GM19043 (cell line): ENCODE measurements around the gene FEV.

Source experiments
- ATAC-seq: cut with Tn5 transposase; IDR thresholded peaks from one replicate; pipeline ENCODE4 v1.9.1; 2021; ENCODE audit warnings: low read depth; ENCODE audit not compliant: unreplicated experiment

The FEV gene

DNA sequence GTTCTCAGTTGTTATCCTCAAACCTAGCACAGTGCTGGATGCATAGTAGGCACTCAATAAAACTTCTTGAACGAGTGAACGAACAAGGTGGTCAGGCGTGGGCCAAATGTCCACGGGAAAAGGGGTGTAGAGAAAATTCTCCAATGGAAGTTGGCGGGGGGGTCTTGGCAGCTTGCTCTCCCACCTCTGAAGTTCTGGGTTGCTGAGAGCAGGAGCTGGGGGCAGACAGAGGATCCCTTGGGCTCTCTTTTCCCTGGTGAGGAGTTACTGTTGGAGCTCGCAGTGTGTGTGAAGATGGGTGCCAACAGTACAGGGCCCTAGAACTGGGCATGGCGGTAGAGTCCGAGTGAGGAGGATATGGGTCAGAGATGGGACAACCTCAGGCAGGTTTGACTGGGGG, 10.6 kb upstream of the FEV start:
- no peak for ATAC-seq

DNA sequence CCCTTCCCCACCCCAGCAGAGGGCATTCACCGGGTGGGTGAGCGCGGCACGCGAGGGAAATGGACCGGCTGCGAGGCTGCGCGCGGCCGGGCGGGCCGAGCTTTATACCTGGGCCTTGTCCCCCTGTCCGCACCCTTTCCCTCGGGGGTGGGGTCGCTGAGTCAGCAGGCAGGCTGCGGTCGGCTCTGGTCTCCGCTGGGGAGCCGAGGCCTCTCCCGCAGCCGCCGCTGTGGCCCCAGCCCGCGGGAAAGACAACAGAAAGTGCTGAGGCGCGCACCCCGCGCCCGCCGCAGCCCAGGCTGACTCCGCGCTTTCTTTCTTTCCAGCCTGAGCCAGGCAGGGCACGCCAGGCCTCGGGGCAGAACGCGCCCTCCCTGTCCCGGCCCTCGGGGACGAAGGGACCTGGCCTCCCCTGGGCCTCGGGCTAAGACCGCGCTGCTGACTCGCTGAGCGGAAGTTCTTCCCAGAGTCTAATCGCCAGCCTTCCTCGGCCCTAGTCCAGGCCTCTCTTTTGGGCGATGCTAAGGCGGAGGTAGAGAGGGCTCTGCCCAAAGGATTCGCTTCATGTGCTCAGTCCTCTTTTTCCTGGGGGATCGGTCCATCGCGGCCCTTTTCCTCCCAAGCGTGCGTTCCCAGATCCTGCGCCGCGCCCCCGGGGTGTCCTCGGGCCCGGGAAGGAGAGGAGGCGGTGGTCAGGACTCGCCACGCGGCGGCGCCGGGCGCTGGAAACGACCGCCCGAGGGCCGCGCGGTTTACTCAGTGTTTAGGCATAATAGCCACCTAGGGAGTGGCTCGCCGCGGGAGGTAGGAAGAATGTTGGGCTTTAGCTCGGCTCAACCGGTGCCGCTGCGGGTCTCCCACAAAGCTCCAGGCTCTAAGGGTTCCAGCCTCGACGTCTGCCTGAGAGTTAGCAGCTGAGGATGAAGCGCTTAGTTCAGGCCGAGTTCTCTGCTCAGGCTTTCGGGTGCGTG, 8.6 kb upstream of the FEV start, which contains the start of gene CRYBA2:
CRYBA2 (minus strand) TSS at position 78 of the 971 bp plus-strand sequence. CDS start 246 bp downstream, outside the sequence.
- no peak for ATAC-seq

DNA sequence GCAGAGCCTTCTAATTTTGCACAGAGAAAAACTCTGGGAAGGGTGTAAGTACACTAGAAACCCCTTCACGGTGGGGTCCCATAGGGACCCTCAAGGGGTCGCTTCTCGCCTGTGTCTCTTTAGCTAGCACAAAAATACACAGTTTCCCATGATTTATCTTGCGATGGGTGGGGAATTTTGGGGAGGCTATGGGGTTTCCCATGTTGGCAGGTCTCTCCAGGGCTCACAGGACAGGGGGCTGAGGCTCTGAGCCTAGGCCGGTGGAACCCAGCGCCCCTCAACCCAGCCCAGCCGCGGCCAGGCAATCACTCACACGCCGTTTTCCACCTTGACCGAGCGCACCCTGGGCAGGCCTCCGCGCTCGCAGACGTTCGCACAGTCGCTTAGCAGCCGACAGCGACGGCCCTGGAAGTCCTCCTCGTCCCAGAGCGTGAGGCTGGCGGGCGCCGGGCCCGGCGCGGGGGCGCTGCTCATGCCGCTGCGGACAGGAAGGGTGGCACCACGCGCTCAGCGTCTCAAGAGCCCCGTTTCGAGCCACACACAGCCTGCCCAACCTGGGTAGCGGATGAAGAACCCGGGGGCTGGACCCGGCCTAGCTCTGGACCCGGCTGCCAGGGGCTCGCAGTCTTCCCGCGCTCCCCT, 7.8 kb upstream of the FEV start:
- ATAC-seq = no peak

DNA sequence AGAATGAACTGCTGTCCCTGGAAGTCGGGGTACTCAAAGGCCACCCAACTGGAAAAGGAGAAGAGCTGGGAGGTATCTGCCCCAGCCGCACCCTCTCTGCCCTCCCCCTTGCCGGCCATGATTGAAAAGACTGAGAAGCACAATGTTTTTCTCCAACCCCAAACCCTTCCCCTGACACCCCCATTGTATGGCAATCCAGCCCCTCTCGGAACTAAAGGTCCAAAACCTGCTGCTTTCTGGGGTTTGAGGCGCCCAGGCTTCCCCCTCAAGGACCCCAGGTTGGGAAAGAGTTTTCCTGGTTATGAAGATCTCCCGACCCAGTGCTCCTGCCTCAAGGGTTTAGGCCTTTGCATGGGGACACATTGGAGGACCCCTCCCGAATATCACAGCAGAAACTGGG, 7.2 kb upstream of the FEV start:
- ATAC-seq = no peak

DNA sequence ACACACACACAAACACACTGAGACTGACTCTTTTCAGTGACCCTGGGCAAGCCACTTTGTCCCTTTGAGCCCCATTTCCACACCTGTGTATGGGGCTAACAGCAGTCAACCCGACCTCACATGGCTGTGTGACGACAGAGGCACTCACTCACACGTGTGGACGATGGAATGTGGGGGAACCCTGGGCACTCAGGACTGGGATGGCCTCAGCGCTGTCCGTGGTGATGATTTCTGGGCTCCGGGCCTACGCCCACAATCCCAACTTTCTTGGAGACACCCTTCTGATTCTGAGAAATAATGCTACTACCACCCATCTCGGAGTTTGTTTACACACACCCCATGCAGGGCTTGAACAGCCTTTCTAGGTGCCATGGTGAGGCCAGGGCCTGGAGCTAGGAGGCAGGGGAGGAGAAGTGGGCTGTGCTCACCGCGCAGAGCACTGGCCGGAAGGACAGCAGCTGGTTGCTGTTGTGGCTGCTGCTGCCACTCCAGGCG, 6.7 kb upstream of the FEV start:
- ATAC-seq = no peak

DNA sequence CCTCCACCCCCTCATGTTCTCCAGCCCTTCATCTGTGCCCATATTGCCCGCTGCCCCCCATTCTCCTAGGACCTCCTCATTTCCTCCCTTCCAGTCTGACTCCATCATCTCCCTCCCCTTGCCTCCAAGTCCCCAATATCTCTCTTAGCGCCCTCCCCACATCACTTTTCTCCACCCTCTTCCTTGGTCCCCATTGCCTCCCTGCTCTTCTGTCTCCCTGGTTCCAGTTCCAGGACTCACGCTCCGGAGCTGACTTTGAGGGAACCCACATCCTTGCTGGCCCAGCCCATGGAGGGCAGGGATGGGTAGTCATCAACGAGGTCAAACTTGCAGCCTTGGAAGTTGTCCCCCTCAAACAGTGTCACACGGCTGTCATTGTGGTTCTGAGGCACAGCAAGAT, 5.6 kb upstream of the FEV start:
- ATAC-seq = no peak

DNA sequence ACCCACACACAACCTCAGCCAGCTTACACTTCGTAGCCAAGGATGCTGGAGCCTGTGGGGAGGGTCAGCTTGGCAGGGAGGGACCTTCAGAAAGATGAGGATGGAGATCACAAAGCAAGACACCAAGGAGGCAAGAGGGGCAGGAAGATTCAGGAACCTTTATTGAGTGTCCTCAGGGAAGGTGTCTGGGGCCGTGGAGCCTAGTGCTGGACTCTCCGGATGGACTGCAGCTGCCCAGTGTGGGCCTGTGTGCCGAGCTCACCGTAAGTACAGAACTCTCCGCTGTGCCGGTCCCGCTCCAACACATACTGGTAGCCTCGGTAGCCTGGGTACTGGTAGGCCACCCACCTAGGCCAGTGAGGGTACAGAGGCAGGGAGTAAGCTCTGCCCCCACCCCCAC, 5.1 kb upstream of the FEV start:
- no peak for ATAC-seq

DNA sequence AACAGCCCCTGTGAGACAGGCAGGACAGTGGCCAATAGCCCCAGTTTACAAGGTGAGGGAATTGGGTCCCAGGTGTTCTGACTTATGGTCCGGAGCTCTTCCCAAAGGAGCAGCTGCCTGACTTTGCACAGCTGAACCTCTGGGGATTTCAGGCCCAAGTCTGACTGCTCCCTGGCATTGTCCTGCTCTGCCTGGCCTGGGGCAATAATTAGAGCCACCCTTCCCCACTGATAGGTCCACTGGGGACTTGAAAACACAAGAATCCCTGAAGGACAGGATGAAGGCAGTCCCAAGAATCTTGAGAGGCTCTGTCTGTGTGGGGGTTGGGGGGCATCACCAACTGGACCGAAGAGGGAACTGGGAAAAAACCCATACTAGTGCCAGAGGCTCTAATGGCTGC, 3.7 kb upstream of the FEV start:
- ATAC-seq = no peak

DNA sequence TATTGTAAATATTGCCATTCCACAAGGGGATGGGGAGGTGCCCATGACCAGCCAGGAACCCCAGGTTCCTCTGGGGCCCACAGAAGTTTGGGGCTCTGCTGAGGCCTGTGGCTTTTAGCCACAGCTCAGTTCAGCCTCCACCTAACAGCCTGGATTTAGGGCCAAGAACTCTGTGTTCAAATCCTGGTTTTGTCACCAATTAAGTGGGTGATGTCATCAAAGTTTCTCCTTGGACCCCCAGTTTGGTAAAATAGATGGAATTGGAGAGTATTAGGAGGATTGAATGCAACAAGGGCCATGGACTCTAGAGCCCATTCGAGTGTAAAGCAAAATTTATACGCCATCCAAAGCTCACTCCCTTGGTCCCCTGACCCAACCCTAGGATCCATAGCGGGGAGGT, 3.2 kb upstream of the FEV start:
- no peak for ATAC-seq

DNA sequence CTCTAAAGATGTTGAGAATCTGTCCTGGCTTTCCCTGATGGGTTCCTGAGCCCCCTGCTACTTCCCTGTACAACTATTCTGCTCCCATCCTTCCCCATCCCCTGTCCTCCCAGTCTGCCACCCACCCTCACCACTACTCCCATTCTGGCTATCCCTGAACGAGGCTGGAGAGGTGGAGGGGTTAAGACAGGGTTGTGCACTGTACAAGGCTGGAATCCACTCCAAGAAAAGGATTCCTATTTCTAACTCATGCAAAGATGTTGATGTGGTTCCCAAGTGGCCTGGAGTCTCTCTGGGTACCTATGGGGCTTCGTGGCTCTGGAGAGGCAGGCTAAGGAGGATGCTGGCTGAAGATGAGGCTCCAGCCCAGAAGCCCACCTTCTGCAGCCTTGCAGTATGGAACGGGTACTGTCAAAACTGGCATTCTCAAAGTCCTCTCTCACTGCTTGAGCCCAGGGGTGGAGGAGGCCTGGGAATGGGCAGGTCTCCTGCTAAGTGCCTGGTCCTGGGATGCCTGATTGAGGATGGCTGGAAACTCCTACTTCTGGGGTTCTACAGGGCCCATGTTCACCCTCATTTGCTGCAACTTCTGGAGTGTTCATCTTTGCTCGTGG, 1.3 kb upstream of the FEV start:
- ATAC-seq = no peak

DNA sequence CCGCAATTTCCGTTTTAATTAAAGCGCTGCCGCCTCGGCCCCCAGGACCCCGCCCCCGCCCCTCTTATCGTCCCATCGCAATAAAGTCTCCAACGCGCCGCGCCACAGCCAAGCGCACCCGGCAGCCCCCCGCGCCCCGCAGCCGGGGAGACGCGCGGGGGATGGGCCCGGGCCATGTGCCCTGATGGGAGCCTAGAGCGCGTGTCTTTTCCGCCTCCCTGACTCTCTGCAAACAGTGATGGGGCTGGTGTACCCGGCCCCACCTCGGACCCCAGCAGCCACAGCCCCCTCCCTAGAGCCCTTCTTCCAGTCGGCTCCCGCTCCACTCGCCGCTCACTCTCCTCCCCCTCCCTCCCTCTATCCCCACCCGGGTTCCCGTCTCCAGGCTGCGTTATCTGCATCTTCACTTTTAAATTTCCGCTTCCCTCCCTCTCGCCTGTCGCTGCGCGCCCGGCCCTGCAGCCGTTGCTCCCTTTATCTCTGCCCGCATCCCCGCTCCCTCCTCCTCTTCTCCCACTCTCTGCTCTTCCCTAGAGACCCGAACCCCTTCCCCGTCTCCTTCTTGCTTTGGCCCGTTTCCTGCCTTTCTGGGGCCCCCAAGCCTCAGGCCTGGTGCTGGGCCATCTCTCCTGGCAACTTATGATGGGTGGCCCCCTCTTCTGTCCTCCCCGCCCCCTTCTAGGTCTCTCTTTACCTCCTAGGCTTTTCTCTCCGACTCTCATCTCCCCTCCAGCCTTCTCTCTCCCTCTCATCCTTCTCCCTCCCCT, 524 bp upstream of the FEV start:
- ATAC-seq = no peak

DNA sequence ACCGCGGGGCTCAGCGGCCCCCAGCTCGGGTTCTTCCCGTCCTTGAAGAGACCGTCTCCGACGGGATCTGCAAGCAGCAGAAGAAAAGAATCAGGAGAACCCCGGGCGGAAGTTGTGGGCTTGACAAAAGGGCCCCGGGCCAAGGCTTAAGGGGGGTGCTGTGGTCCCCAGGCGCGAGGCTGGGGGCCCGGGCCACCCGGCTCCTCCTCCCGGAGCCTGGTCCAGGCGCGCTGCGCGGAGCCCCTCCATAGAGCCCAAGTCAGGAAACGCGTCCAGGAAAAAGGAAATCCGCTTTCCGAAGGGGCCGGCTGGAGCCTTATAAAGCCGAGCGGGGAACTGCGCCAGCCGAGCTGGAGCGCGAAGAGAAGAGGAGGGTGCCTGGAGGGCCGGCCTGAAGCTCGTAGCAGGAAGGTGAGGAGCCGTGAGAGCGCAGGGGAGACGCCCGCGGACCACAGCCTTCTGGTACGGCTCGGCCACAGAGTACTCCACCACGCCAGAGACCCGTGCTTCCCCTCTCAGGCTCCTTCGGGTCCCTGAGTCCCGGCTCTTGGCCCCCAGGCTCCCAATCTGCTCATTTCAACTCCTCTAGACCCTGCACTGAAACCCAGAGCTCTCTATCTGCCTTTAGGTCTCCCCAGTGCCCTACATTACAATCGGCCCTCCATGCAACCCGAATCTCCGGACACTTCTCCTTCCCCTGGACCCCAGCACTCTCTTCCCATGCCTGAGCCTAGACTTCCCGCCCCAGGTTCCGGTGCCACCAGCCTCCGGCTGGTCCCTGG, 554 bp downstream of the FEV start:
- ATAC-seq = no peak

DNA sequence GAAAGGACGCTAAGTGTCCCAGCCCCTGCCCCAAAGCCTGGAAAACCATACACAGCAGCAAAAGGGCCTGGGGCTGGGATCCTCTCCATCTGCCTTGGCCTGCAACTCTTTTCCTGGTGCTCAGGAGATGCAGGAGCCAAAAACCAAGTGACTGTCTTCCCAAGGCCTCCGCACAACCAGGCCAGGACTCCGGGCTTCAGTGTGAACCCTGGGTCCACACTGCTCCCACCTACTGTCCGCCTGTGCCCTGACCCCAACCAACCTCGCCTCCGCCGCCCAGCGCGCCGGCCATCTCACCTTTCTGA, 1.1 kb downstream of the FEV start:
- no peak for ATAC-seq

DNA sequence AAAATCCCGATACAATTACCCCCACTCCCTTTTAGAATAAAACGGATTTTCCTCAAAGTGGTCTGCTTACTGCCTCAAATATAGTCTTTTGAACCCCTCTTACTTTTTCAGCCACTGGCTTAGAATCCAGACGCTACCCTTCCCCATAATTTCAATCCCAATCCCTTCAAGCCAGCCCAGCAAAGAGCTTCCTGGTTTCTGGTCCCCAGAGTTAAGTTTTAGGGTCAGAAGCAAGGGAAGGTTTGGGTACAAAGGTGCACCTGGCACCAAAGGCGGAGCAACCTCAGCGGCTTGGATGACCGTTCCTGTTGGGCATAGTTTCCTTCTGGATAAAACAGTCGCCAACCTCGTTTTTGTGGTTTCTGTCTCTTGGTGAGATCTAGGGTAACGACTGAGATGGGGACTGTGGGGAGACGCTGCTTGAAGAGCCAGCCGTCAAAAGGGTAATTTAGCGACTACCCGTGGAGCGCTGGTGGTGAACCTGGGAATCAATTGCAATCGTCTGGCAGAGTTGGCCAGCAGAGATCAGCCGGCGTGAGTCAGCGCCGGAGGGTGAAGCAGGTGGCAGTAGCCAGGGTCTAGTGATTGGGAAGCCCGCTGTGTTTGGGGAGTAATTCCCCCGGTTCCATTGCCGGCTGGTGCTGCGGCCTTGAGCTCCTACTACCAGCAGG, 1.6 kb downstream of the FEV start:
- ATAC-seq = no peak

DNA sequence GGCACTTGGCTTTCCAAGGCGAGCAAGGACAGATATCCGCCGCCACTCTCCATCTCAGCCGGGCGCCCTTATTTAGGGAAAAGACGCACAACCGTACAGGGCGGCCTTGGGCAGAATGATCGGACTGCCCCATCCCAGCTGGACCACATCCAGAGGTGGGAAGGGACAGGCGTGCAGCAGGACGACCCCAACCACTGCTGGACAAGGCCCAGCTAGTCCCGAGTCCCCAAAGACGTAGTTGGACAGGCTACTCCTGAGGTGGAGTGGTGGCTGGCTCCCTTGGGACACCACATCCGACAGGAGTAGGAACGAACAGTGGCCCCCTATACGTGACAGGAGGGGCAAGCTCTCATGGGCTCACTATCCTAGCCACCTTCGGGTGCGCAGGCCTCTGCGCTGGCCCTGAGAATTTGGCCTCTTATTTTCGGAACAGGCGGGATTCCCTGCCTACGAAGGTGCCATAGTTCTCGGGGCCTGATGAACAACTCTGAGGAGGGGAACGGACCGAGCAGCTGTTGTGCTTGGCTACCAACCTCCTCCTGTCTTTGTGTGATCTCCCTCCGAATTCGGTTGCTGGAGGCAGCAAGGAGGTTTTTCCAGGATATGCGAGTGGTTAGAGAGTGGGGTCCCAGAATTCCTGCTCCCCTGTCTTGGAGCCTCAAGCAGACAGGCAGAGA, 2.3 kb downstream of the FEV start:
- no peak for ATAC-seq

DNA sequence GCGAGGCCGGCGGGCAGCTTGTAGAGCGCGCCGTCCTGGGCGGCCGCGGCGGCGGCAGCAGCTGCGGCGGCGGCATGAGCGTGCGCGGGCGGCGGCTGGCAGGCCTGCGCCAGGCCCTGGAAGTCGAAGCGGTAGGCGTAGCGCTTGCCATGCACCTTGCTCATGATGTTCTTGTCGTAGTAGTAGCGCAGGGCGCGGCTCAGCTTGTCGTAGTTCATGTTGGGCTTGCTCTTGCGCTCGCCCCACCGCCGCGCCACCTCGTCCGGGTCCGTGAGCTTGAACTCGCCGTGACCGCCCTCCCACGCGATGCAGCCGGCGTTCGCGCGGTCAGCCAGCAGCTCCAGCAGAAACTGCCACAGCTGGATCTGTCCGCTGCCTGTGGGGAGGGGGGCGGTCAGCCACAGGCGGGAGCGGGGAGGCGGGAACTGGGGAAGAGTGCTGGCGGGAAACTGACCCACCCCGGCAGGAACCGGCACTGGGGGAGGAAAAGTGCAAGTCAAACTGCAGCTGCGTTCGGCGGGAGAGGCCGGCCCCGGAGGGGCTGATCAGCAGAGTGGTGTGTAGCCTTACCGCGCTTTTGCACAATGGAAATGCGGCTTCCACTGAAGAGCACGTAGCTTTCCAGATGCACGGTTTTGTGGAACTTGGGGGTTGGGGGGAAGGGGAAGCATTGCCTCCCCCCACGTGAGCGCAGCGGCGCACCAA, 3.0 kb downstream of the FEV start:
- no peak for ATAC-seq

DNA sequence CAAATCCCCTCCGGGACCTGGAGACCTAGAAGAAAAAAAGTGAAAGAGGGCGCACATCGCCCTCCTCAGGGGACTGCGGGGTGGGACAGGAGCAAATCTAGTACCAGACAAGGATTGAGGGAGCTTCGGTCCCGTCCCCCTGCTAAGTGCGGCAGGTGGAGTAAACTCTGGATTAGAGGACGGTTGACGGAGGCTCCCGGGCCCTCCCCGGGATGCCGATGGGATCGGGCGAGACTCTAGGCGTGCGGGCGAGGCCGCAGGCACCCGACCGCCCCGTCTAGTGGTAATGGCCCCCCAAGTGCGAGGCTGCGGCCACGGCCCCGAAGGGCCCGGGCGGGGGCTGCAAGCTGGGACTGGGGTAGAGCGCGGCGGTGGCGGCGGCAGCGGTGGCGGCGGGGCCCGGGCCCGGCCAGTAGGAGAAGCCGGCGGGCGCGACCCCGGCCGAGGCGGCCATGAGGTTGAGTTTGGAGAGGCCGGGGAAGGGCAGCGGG, 3.5 kb downstream of the FEV start:
- ATAC-seq = no peak

DNA sequence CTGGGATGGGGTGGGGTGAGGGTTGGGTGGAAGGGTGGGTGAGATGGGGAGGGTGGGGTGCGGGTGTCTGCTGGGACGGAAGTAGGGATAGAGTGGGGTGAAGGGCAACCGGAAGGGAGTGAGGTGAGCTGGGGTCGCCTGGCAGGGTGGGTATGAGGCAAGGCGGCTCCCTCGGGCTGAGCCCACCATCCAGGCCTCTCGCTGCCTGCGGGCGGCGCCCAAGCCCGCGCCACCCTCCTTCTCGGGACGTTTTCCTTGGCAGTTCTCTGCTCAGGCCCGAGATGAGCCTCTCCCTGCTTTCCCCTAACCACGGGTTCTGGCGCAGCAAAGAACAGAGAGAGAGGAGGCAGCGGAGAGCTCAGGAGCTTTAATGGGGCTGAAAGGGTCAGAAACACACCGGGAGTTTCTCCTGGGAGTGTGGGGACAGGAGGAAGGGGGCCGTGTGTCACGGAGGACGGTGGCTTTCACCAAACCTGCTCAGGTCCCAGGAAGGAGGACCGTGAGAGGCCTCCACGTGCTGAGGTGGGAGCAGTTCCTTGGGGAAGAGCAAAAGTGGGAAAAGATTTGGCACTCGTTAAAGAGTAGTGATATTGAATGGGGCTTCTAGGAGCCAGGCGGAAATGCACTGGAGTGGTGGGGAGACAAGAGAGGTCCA, 4.1 kb downstream of the FEV start:
- no peak for ATAC-seq
